Aorta (tissue), 5 donors: ENCODE results near the gene TMEM158. TPM values are rescaled to one million over a fixed set of nuclear protein-coding genes. Genes with fewer than 3 reads are reported as not detected.
A peak's percentile ranks its signal among the peaks of the same experiment; 100 is the strongest.

ENCODE experiments used
- ATAC-seq: fragments of 200-7000 bp; cut with Tn5 transposase; one replicate; pipeline ENCODE4 v1.9.1; 2022; ENCODE audit warnings: moderate library complexity; ENCODE audit not compliant: low FRiP score
- DNase-seq, 2 donors: peaks; one replicate each; pipeline ENCODE4 v3.0.0-alpha.2; 2020
- H3K27ac ChIP-seq, 2 donors: one replicate each; pipeline ENCODE4 v1.5.1; 2013; ENCODE audit warnings: low read length in 2 of 2, mild to moderate bottlenecking in 2 of 2, moderate library complexity in 2 of 2, control low read depth in 1 of 2, inconsistent platforms in 1 of 2, low read depth in 1 of 2
- H3K27me3 ChIP-seq, 2 donors: one replicate each; pipeline ENCODE4 v1.6.1; 2013; ENCODE audit warnings: control low read depth in 1 of 2, low read length in 1 of 2, mild to moderate bottlenecking in 1 of 2, moderate library complexity in 1 of 2; ENCODE audit not compliant: insufficient read depth in 2 of 2, control insufficient read depth in 1 of 2
- H3K36me3 ChIP-seq, 2 donors: one replicate each; pipeline ENCODE4 v1.6.1; 2013; ENCODE audit warnings: control low read depth in 1 of 2, low read length in 1 of 2, mild to moderate bottlenecking in 1 of 2; ENCODE audit not compliant: insufficient read depth in 2 of 2, control insufficient read depth in 1 of 2
- H3K4me1 ChIP-seq, 2 donors: one replicate each; pipeline ENCODE4 v1.6.1; 2013; ENCODE audit warnings: low read length in 2 of 2, control low read depth in 1 of 2, mild to moderate bottlenecking in 1 of 2, moderate library complexity in 1 of 2; ENCODE audit not compliant: insufficient read depth in 2 of 2, control insufficient read depth in 1 of 2
- H3K4me3 ChIP-seq, 2 donors: one replicate each; pipeline ENCODE4 v1.5.1; 2013; ENCODE audit warnings: low read length in 2 of 2, control low read depth in 1 of 2, mild to moderate bottlenecking in 1 of 2
- H3K9me3 ChIP-seq: one replicate; pipeline ENCODE4 v1.6.1; 2013; ENCODE audit warnings: mild to moderate bottlenecking, low read length; ENCODE audit not compliant: control insufficient read depth
- WGBS, 2 donors: extraction: QIAGEN DNeasy Blood & Tissue Kit; methylation state at CpG; one replicate each; pipeline ENCODE4 v1.1.7; 2013; 5-methylcytosine and 5-hydroxymethylcytosine counted together
- intact Hi-C, 2 donors: fragments of 100-400 bp; cut with DNase I; formaldehyde crosslinking; loops; one replicate each; pipeline versions ENCODE4 v1.14.2 to v1.15.0; 2022
- long read RNA-seq, 2 donors: library from polyadenylated mRNA; unstranded; transcript quantifications; one replicate each; pipeline ENCODE4 v2.0.0, GENCODE V29; 2020 to 2021
- polyA plus RNA-seq, 2 donors: library from polyadenylated mRNA; stranded (reverse); fragments of 200-250 nt; gene quantifications; one replicate each; pipeline ENCODE4 v1.2.3, GENCODE V29; 2013
- total RNA-seq, 2 donors: library from RNA; stranded (reverse); fragmentation: NEBNext Ultra II Directional; extraction: Animal tissue kit (Norgen Biotek cat#: 25700); gene quantifications; one replicate each; pipeline ENCODE4 v1.2.1, GENCODE V29; 2021
- donor health status: healthy with polysubstance abuse.
- donor health status: Bipolar disorder and iron deficiency.
- donor health status: DM: no; HTN: no; CAD: no.
- donor health status: DM: no; HTN: no; CAD: no.
- donor health status: DM: yes; HTN: yes; CAD: no.

TMEM158 gene
- 1 to 10 TPM; 3.0 to 3.2 TPM for total RNA-seq
- polyA plus RNA-seq = under 1 TPM in 1 of 2 donors, not detected in 1; 0.88 TPM
- long read RNA-seq, donor 1 = 0 reads
- long read RNA-seq, donor 2, transcript TMEM158-201 (1 exons, 1,813 nt) = major isoform, 5 of 5 reads
- long read RNA-seq, donor 2, partial matches to known transcripts = 0 of 5 reads
- long read RNA-seq, donor 2, other reads (novel, unspliced or antisense) = 0 of 5 reads

DNA sequence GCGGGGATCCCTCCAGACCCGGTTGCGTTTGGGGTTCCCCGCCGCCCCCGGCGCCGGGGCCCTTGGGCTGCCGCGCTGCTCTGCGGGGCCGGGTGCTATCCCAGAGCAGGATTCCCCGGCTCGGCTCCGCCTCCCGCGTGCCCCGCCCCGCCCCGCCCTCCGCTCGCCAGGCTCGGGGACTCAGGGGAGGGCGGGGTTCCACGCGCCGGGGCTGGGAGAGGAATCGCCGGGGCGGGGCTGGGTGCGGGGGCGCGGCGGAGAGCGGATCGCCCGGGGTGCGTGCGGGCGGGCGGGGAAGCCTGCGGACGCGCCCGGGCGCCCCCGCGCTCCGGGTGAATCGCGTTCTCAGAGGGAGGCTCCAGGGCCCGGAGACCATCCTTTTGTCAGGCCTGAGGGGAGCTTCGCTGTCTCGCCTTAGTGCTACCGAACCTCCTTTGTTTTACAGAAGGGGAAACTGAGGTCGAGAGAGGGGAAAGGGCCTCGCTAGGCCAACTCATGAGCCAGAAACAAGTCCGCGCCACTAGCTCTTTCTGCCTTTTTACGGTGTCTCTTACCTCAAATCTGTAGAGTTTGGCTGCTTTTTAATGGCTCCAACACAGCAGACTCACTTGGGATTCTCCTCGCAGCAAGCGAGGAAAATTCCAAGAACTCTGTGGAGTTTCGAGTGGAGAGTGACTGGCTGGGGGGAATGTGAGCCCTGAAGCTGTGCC is at the start of gene TMEM158:
TSS of gene TMEM158 (minus strand) at position 82 of the 710 bp plus-strand sequence. CDS start 260 bp downstream, outside the sequence.
- intact Hi-C loops = loop anchor here (5.0 to 10.0 kb wide), 3 partner anchors 268 to 428 kb away; no protein-coding TSS in a partner anchor
- no peak within 1 kb of the TSS for H3K27ac ChIP-seq
- DNase-seq (peak; percentile 87 to 95), ATAC-seq (peak; percentile 80)
- H3K9me3 ChIP-seq = no peaks in the 10 kb centered on the region
- WGBS, 2 donors = 2 to 3% methylated on average over 23 to 63 of the region's 63 CpGs
- no peaks in the 10 kb centered on the region for H3K27me3 ChIP-seq
- no peaks in the 10 kb centered on the region for H3K36me3 ChIP-seq
- H3K4me1 ChIP-seq = no peaks in the 10 kb centered on the region
- peak within 1 kb of the TSS; percentile 59 to 96 for H3K4me3 ChIP-seq

DNA sequence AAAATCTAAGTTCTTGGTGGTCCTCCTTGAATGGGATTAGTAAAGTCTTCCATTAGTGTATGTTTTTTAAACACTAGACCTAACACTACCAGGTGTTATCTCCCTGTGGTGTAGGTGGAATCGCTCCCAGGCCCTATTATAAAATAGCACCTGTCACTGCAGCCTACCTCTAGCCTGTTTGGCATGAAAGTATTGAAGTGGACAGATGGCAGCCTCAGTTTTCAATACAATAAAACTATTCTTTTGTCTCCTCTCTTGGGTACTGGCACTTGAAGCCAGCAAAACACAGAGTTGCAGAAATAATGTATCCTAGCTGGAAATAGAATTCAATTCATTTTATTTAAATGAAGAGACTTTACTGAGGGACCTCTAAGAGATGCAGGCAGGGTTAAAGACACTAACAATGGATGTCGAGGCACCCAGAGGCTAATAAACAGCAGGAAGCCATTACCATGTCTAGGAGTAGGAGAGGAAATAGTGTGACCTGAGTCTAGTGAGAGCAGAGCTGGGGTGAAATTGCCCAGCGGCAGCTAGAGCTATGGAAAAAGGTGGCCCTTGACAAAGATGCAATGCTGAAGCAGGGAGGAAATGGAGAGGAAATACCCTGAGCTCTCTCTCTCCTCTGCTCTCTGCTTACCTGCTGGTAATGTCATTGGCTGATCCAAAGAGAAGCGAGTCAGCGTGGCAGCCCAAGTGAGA is 49.1 kb upstream of the TMEM158 start:
- WGBS, 2 donors = 39 to 43% methylated on average over 5 of the region's 5 CpGs
- DNase-seq (no peak), ATAC-seq (no peak)
- Histone ChIP-seq H3K27me3 (no peaks in the 10 kb centered on the region), H3K4me1 (no peaks in the 10 kb centered on the region), H3K9me3 (peaks cover 3% of the 10 kb centered on the region), H3K4me3 (no peak overlapping the region), H3K27ac (no peak overlapping the region), H3K36me3 (no peaks in the 10 kb centered on the region)
- intact Hi-C loops = no loop called here

DNA sequence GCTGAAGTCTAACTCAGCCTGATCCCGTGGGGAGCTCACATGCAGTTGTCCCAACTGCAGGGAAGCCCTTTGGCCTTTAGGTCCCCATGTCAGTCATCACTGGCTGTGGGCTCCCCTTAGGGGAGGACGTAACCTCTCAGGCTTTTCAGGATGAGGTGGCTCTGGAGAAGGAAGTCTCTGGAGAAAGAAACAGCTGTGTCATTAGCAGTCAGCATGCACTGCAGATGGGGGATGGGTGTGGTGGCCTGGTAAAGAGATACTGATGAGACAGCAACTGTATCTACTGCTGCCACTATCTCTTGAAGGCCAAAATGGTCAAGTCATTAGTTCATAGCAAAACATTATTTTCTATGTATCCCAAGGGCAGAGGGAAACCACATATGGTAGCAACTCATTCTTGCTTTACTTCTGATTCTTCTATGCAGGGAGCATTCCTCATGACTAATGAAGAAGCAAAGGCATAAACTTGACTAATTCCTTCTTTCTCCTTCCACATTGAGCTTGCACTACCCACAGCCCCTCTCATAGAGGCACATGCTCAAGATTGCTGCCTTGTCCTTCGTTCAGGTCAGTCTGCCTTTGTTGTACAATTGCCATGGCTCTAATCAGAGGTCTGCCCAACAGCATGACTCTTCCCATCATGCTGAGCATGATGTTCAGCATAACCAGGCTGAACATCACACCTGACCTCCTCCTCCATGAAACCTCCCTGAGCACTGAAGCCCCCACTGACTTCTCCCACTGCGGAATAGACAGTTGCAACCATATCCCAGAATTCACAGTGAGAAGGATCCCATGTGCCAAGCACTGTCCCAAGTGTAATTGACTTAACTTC is 47.8 kb upstream of the TMEM158 start:
- 69 to 70% methylated on average over 4 of the region's 4 CpGs for WGBS, 2 donors
- Histone ChIP-seq H3K4me3 (no peak overlapping the region), H3K9me3 (peaks cover 3% of the 10 kb centered on the region), H3K4me1 (no peaks in the 10 kb centered on the region), H3K27ac (no peak overlapping the region), H3K27me3 (no peaks in the 10 kb centered on the region), H3K36me3 (no peaks in the 10 kb centered on the region)
- no peak for ATAC-seq
- intact Hi-C loops = no loop called here
- no peak for DNase-seq

GRCh38 chr3:45272828-45273470 is 46.9 kb upstream of the TMEM158 start:
- WGBS, 2 donors = 50 to 58% methylated on average over 6 of the region's 6 CpGs

GRCh38 chr3:45272032-45272810 is 46.1 kb upstream of the TMEM158 start:
- Histone ChIP-seq H3K27ac (no peak overlapping the region), H3K4me3 (no peak overlapping the region), H3K36me3 (no peaks in the 10 kb centered on the region), H3K4me1 (no peaks in the 10 kb centered on the region), H3K27me3 (no peaks in the 10 kb centered on the region), H3K9me3 (peaks cover 3% of the 10 kb centered on the region)
- intact Hi-C loops = no loop called here
- no peak for DNase-seq
- no peak for ATAC-seq
- 63 to 66% methylated on average over 6 of the region's 6 CpGs for WGBS, 2 donors

More at GRCh38 chr3:45272828-45273470, 46.9 kb upstream of the TMEM158 start:
- intact Hi-C loops = no loop called here
- DNase-seq = no peak
- peaks cover 3% of the 10 kb centered on the region for H3K9me3 ChIP-seq
- no peak overlapping the region for H3K4me3 ChIP-seq
- H3K36me3 ChIP-seq = no peaks in the 10 kb centered on the region
- no peaks in the 10 kb centered on the region for H3K4me1 ChIP-seq
- no peak overlapping the region for H3K27ac ChIP-seq
- ATAC-seq = no peak
- no peaks in the 10 kb centered on the region for H3K27me3 ChIP-seq

DNA sequence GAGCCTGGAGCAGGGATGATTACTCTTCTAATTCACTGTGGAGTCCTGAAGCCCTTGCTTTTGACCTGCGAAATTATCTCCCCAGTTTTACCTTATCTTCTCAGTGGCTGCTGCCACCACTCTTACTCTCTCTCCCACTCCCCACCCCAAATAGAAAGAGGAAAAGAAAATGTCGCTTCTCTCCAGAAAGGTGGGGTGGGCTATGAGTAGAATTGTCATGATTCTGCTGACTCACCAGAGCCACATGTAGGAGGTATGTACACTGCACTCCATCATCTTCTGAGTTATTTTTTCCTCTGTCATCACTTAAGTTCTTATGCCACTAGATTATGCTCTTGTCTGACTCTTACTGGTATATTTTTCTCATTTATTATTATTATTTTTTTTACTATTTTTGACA is 43.9 kb upstream of the TMEM158 start:
- intact Hi-C loops = no loop called here
- ATAC-seq (no peak), DNase-seq (no peak)
- no peaks in the 10 kb centered on the region for H3K36me3 ChIP-seq
- H3K9me3 ChIP-seq = no peaks in the 10 kb centered on the region
- H3K4me1 ChIP-seq = no peaks in the 10 kb centered on the region
- WGBS, 2 donors = 53 to 66% methylated on average over 2 of the region's 2 CpGs
- no peak overlapping the region for H3K27ac ChIP-seq
- no peaks in the 10 kb centered on the region for H3K27me3 ChIP-seq
- H3K4me3 ChIP-seq = no peak overlapping the region

GRCh38 chr3:45267097-45267496 is 41.0 kb upstream of the TMEM158 start:
- ATAC-seq = no peak
- intact Hi-C loops = no loop called here
- H3K27me3 ChIP-seq = no peaks in the 10 kb centered on the region
- H3K4me3 ChIP-seq = no peak overlapping the region
- H3K9me3 ChIP-seq = no peaks in the 10 kb centered on the region
- H3K36me3 ChIP-seq = no peaks in the 10 kb centered on the region
- 80 to 82% methylated on average over 2 of the region's 2 CpGs for WGBS, 2 donors
- H3K27ac ChIP-seq = no peak overlapping the region
- no peaks in the 10 kb centered on the region for H3K4me1 ChIP-seq
- no peak for DNase-seq
